DMS53 (cell line): ENCODE measurements around the gene XRCC6.
"Not testable (repeated sequence)": the region's sequence is repeated elsewhere in the genome, so short reads cannot be mapped to it uniquely, and the experiment has no call there.

Source experiments
- DNase-seq: peaks from one replicate; lab custom pipeline; 2025; lab: John Stamatoyannopoulos, UW

XRCC6 gene

DNA sequence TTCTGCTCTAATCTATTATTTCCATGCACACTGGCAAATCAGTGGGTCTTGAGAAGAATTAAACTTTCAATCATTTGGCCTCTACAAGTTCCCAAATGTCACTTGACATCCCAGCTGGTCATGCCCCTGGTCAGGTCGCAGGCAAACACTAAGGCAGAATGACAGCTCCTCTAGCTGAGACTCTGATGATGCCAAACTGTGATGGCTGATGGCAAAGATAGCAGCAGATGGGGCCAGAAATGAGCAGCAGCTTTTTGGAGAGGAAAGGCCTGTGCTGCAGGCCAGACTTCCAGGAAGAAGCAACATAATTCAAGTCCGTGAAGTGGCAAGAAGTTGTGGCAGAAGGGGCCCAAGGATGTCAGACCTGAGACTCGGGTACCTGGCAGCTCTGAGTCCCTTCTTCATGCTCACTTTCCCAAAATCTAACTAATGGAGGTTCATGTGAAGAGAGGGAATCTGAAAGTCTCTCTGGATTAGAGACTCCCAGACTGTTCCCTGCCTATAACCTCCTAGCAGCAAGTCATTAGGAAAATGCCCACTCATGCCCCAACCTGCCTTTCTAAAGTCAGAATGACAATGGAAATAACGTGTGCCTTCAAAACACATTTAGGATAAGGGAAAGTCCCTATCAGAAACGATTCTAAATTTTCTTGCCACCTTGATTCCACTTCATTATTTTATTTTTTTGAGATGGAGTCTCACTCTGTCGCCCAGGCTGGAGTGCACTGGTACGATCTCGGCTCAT, 22.0 kb upstream of the XRCC6 start:
- DNase-seq = no peak

DNA sequence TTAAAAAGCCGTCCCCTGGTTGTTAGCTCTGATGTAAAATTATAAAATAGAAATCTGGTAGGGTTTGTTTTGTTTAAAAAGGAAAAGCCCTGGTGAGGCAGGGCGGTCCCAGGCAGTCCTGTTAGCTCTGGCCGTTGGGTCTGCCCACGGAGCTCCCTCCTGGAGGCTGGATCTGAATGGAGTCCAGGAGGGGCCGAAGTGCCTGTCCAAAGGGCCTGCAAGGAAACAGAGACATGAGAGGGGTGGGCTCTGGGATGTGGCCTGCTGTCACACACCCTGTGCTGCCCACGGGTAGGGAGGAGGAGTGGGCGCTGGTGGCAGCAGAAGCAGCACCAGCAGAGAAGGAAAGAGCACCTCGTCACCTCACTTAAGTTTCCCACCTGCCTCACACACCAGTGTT, 20.1 kb upstream of the XRCC6 start:
- DNase-seq = no peak

- DNase-seq = no peak
These were observed 17.2 kb upstream of the XRCC6 start for GRCh38 chr22:41603873-41604332.

DNA sequence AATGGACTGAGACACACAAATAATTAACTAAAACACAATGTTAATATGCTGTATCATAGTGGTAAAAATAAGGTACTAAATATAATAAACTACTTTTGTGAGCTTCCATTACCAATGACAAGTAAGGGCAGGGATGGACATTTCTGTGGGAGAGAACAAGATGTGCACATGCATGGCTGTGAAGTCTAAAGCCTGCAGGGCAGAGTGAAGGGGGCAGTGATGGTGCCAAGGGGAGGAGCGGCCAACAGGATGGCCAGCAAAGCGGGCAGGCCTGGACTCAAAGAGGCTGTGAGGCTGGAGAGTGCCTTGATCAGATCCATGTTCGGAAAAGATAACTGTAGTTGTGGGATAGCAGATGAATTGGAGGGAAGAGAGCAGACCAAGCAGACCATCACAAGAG, 12.7 kb upstream of the XRCC6 start:
- no peak for DNase-seq

DNA sequence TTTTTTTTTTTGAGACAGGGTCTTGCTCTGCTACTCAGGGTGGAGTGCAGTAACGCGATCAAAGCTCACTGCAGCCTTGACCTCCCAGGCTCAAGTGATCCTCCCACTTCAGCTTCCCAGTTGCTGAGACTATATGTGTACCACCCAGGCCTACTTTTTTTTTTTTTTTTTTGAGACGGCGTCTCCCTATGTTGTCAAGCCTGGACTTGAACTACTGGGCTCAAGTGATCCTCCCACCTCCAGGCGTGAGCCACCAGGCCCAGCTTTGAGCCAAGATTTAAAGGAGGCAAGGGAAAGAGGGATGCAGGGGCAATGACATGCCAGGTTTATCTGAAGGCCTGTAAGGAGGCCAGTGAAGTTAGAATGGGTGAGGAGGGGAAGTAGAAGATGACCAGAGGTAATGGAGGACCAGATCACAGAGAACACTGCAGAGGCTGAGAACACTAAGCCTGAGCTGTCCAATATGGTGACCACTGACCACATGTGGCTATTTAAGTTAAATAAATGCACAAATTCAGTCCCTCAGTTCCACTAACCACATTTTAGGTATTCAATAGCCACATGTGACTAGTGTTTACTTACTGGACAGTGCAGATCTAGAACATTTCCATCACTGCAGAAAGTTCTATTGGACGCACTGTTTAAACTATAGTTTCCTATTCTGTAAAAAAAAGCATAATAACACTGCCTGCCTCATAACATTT, 8.3 kb upstream of the XRCC6 start:
- DNase-seq = no peak

- no peak for DNase-seq
These were observed 7.6 kb upstream of the XRCC6 start for GRCh38 chr22:41613456-41613855.

DNA sequence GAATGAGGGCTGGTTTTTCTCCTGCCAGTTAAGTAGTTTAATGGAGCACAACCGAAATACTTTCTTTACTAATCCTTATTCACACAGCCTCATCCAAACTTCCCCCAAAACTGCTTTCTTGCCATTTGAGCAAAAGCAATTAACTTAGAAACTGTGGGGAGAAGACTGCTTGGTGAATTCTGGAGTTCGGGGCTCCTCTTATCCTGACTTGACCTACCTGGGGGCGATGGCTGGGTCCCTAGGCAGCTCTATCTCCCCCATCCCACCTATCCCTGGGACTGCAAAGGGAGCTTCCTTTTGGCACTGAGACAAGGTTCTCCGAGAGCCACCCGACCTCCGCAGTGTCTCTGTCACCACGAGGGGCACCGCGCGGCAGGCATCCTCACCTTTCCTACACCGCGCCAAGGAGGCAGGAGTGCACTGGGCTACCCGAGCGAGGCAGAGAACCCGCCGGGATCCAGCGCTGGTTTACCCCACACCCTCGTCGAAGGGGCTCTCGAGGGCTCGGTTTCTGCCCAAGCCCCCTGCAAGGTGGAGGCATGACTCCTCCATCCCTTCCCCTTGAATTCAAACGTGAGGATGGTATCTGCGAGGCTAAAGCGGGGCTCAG, 1.0 kb upstream of the XRCC6 start:
- DNase-seq = peak; percentile 73

DNA sequence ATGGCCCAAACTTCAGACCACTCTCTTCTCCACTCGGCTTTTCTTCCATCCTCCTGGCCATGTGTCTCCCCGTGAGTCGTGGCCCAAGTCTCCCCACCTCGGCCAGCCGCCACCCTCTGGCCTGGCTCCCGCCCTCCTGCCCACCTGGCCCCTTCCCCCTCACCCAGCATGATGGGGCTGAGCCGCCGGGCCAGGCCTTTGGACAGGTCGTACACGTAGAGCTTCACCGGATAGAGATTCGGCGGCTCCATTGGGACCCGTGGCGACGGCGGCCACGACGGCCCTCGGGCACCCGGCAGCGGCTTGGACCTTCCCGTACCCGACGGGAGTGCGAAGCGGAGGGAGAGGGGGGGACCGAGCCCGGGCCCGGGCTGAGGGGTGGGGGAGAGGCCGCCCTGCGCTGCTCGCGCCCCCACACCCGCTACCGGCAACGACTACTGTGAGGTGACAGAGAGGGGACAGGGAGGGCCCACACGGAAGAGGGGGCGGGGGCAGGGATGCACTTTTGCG, 451 bp upstream of the XRCC6 start, which contains the start of gene DESI1:
DESI1 (minus strand) TSS at position 455 of the 510 bp plus-strand sequence; CDS start at position 251, 204 bp downstream.
- DNase-seq = peak; percentile 79

- DNase-seq = no peak
These were observed 750 bp downstream of the XRCC6 start for GRCh38 chr22:41621911-41622179.

DNA sequence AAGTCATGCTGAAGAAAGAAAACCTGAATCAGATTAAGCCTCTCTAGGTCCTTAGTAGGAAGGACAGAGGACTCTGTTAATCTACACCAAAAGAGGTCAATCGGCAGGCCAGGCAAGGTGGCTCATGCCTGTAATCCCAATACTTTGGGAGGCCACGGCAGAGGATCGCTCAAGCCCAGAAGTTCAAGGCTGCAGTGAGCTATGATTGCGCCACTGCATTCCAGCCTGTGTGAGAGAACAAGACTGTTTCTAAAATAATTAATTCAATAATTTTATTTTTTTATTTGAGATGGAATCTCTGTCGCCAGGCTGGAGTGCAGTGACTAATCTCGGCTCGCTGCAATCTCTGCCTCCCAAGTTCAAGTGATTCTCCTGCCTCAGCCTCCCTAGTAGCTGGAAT, 4.5 kb downstream of the XRCC6 start:
- DNase-seq = no peak

DNA sequence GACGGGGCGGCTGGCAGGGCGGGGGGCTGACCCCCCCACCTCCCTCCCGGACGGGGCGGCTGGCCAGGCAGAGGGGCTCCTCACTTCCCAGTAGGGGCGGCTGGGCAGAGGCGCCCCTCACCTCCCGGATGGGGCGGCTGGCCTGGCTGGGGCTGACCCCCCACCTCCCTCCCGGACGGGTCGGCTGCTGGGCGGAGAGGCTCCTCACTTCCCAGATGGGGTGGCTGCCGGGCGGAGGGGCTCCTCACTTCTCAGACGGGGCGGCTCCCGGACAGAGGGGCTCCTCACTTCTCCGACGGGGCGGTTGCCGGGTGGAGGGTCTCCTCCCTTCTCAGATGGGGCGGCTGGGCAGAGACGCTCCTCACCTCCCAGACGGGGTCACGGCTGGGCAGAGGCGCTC, 10.0 kb downstream of the XRCC6 start:
- not testable (repeated sequence) for DNase-seq

- DNase-seq = not testable (repeated sequence)
These were observed 10.5 kb downstream of the XRCC6 start for GRCh38 chr22:41631615-41632014.

GRCh38 chr22:41634610-41635009, 13.5 kb downstream of the XRCC6 start:
- DNase-seq = not testable (repeated sequence)

- peak; percentile 65 for DNase-seq
These were observed 15.4 kb downstream of the XRCC6 start for GRCh38 chr22:41636467-41636866.

- peak; percentile 57 for DNase-seq
These were observed 16.5 kb downstream of the XRCC6 start for GRCh38 chr22:41637623-41638022.

DNA sequence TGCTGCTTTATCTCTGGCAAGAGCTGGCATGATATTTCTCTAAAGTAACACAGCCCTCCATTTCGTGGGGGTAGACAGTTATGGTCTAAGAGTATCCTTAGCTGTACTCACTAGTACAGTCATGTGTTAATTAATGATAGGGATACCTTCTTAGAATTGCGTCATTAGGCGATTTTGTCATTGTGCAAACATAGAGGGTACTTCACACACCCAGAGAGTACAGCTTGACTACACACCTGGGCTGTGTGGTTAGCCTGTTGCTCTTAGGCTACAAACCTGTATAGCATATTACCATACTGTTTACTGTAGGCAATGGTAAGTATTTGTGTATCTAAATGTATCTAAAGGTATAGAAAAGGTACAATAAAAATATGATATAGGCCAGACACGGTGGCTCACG, 17.0 kb downstream of the XRCC6 start:
- peak; percentile 95 for DNase-seq

DNA sequence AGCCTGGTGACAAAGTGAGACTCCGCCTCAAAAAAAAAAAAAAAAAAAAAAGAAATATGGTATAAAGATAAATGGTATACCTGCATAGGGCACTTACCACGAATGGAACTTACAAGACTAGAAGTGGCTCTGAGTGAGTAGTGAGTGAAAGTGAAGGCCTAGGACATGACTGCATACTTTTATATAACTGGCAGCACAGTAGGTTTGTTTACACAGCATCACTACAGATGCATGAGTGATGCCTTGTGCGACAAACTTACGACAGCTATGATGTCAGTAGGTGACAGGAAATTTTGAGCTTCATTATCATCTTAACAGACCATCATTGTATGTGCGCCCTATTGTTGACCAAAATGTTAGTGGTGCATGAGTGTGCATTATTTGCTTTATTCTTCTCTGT, 17.7 kb downstream of the XRCC6 start:
- peak; percentile 85 for DNase-seq

GRCh38 chr22:41641854-41642253, 20.8 kb downstream of the XRCC6 start:
- DNase-seq = no peak

- DNase-seq = no peak
These were observed 21.4 kb downstream of the XRCC6 start for GRCh38 chr22:41642331-41643110.

DNA sequence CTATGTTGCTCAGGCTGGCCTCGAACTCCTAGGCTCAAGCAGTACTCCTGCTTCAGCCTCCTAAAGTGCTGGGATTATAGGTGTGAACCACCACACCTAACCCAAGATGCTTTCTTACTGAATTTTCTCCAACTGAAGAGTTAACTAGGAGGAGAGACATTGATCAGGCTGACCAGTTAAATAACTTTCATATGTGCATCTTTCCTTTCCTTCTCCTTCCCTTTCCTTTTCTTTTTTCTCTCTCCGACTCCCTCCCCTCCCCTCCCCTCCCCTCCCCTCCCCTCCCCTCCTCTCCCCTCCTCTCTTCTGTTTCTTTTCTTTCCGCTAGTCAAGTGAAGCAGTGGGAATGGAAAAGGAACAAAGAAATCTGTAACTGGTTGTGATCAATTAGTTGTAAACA, 26.7 kb downstream of the XRCC6 start:
- no peak for DNase-seq

GRCh38 chr22:41648432-41648831, 27.3 kb downstream of the XRCC6 start:
- DNase-seq = no peak

- no peak for DNase-seq
These were observed 29.1 kb downstream of the XRCC6 start for GRCh38 chr22:41650229-41650628.
